CD4-positive, alpha-beta T cell treated with Interleukin-1 beta for 1 hour (primary cell): ENCODE data around the gene GRXCR2.
"Not testable (repeated sequence)": the region's sequence is repeated elsewhere in the genome, so short reads cannot be mapped to it uniquely, and the experiment has no call there.

Source experiments
- DNase-seq, 2 donors: peaks; one replicate each; pipeline ENCODE4 v3.0.0-alpha.2; 2020 to 2022

The GRXCR2 gene

GRCh38 chr5:145874765-145875164, 2.0 kb upstream of the GRXCR2 start:
- no peak for DNase-seq

- no peak for DNase-seq
These were observed 328 bp downstream of the GRXCR2 start for GRCh38 chr5:145872486-145872885.

DNA sequence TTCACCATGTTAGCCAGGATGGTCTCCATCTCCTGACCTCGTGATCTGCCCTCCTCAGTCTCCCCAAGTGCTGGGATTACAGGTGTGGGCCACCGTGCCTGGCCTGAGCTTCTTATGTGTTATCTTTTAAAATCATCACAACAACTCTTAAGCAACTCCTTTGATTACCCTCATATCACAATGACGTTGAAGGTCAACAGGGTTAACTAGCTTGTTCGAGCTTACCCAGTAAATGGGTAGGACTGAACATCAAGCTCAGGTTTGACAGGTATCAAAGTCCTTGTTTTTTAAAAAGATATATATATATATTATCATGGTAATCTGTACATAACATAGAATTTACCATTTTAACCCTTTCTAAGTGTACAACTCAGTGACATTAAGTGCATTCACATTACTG, 3.1 kb downstream of the GRXCR2 start:
- DNase-seq, result no peak

DNA sequence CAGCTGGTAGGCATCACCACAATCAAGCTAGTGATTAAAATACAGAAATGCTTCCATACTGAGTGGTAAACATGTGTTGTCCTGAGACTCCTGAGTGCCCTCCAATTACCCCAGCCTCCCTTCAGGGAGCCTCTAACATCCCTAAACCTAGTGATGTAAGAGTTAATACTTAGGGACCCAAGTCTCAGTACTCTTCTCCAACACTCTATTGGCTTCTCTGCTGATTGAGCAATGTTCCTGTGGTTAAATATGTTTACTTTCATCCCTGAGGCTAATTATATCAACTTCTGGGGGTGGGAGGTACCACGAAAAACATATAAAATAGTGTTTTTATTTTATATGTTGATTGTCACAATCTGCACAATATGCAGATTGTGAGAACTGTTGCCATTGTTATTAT, 5.0 kb downstream of the GRXCR2 start:
- DNase-seq, result no peak

GRCh38 chr5:145864432-145864831, 8.4 kb downstream of the GRXCR2 start:
- DNase-seq, result not testable (repeated sequence)

DNA sequence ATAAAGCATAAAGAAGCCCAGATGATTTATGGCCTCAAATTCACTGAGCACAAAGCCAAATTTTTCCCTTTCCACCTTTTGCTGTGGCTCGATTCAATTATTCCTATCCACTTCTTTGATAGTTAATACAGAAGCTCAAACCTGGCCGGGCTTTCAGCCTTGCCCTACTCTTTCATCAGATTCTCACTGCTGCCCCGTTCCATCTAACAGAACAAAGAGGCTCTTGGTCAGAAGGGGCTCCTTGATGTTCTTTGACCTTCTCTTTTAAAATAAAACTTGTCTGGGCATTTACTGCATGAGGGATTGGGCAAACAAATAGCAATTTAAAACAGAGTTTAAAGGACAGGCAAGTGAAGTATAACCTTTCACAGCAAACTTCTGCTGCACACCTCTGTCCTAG, 9.8 kb downstream of the GRXCR2 start:
- DNase-seq, result no peak

DNA sequence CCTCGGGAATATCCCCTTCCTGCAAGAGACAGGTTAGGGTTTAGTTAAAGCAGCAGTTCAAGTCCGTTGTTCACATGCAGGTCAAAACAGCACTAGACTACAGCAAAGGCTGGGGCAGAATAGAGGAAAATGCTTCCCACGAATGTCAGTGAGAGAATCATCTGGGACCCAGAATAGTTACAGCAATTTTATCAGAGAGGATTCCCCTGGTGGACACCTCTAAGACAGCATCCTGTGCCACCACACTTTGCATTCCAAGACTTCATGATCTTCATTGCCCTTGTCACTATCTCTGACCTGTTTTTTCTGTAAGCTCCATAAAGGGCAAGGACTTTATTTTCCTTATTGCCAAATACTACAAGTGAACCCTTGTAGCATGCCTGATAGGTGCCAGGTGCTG, 12.9 kb downstream of the GRXCR2 start:
- no peak for DNase-seq

GRCh38 chr5:145859453-145859852, 13.4 kb downstream of the GRXCR2 start:
- DNase-seq, result no peak

GRCh38 chr5:145858959-145859358, 13.9 kb downstream of the GRXCR2 start:
- DNase-seq, result no peak

GRCh38 chr5:145856285-145856818, 16.5 kb downstream of the GRXCR2 start:
- peak in 1 of 2 donors; percentile 13 for DNase-seq

GRCh38 chr5:145855763-145856267, 17.0 kb downstream of the GRXCR2 start:
- no peak for DNase-seq

GRCh38 chr5:145854651-145855258, 18.1 kb downstream of the GRXCR2 start:
- DNase-seq, result no peak

GRCh38 chr5:145853781-145854376, 18.9 kb downstream of the GRXCR2 start:
- no peak for DNase-seq

GRCh38 chr5:145852990-145853389, 19.8 kb downstream of the GRXCR2 start:
- DNase-seq, result no peak

DNA sequence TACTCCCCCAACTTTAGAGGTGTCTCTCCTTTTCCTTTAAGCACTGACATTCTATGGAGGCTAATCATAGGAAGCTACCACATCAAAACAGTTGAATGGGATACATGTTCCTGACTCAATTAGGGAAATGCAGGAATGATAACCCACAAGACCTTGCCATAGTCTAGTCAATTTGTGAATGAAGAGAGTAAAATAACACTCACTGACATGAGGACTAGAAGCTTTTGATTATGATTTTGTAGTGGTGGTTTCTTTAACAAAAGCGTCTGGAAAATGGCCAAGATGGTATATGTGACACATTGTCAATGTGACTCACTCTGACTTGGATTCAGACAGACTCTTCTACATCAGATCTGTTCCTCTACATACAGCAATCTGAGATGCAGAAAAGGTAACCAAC, 24.0 kb downstream of the GRXCR2 start:
- DNase-seq, result no peak

DNA sequence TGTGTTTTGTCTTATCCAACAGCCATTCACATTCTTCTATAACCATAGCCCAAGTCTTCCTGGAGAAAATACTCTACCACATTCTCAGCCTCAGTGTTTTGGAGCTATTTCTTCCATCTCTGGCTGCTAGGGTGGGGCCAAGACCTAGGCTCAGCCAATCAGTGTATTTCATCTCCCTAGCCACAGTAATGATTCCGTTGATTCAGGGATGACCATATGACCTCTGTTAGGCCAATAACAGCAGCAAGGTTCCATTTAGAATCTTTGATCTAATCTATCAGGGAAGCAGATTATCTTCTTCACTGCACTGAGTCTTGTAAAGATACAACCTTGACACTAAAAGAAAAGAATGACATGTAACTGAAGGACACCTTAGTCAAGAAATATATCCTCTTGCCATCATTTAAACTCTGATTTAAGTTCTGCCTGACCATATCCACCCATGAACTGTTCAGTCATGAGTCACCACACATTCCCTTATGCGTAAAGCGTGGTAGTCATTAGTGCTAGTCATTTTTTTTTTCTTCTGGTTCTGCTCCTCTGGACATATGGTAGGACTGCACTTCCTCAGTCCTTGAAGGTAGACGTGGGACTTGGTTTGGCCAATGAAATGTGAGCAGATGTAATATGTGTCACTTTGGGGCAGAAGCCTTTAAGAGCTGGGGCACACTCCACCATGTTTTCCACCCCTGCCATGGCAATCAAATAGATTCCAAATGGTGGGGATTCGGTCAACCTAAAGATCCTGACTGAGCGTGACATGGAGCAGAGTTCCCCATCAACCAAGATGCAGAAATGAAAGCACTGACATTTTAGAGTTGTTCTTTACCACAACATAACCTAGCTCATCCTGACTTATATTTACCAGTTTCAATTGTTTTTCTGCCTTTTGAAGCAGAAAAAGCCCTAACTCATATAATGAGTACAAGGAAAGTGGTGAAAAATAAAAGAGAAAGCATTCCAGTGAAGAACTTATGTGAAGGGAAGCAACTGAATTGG, 25.0 kb downstream of the GRXCR2 start:
- DNase-seq, result no peak

DNA sequence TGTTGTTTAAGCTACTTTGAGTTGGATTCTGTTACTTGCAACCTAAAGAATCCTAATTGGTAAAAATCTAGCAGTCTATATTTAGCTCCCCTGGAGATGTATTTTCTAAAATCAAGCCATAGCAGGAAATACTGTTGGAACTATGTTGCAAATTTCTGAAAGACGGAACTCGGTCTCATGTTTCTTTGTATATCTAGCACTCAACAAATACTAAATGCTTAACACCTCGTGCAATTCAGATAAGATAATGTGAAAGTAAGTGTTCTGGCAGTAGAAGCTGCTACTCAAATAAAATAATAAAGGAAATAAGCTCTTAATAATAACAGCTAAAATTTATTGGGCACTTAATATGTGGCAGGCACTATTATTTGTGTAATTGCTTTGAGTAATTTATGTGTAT, 26.7 kb downstream of the GRXCR2 start:
- no peak for DNase-seq

DNA sequence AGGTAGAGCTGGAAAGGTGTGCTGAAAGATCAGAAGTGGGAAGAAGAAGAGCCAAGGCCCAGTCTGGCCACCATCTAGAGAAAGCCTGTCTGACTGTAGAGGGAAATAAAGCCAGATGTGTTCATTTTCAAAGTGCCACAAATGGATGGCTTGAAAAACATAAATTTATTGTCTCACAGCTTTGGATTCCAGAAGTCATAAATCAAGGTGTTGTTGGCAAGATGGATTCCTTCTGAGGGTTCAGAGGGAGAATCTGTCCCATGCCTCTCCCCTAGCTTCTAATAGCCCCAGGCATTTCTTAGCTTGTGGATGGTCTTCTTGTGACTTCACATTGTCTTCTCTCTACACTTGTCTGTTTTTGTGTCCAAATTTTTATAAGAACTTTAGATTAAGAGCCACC, 31.5 kb downstream of the GRXCR2 start:
- no peak for DNase-seq

DNA sequence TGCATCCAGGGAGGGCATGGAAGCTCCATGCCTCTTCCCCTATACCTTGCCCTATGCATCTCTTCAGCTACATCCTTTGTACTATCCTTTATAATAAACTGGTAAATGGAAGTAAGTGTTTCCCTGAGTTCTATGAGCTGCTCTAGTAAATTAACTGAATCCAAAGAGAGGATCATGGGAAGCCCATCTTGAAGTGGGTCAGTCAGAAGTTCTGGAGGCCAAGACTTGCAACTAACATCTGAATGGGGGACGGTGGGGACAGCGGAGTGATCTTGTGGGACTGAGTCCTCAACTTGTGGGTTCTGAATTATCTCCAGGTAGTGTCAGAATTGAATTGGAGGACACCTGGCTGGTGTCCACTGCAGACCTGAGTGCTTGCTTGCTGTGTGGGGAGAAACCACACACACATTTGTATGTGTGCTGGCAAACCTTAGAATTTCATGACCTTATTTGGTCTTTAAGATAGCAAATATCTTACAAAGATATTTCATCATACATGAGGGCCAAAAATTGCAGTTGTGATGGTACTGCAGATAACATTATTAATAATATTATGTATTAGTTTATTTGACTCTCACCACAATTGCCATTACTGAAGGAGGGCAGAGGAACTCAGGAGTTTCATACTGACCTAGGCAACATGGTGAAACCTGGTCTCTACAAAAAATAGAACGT, 32.2 kb downstream of the GRXCR2 start:
- DNase-seq, result no peak

- no peak for DNase-seq
These were observed 34.5 kb downstream of the GRXCR2 start for GRCh38 chr5:145838276-145838675.

- DNase-seq, result not testable (repeated sequence)
These were observed 36.6 kb downstream of the GRXCR2 start for GRCh38 chr5:145836241-145836640.

DNA sequence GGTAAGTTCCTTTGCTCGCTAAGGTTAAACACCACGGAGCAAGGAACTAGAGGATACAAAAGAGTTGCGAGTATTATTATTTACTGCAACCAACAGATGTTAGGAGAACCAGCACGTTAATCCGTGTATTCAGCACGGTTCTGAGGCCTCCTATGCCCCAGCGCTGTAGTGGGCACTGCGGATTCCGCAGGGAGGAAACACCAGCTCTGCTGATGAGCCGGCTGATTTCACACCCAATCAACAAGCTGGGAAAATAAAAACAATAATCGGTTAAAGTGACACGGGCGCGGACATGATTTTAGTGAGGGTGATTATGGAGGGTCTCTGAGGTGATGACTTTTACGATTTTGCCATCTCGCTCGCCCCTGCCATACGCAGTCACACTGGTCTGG, 37.0 kb downstream of the GRXCR2 start:
- no peak for DNase-seq
